GM12873 (cell line): ENCODE data around the gene LENG9.

ENCODE experiments used
- TF ChIP-seq, protein P1 (sequence below): IDR thresholded peaks from 2 replicates; pipeline ENCODE4 v1.5.1; 2012; ENCODE audit warnings: low read depth, mild to moderate bottlenecking, moderate library complexity, low read length, control low read depth; ENCODE audit not compliant: insufficient read depth; ENCODE audit errors: missing control alignments

Gene LENG9

DNA sequence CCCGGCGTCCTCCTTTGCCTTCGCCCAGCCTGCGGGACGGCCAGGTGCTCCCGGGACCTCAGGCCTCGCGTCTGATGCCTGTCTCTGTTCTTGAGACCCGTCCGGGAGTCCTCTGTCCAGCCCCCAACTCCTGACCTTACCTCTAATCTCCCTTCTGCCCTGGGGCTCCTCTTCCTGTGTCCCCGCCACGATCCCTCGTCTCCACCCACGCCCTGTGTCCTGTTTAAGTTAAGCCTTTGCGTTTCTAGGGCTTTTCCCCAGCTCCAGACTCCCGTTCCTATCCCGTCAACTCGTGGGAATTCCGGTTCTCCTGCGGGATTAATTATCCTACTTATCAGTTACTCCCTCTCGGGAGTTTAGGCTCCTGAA is 13.9 kb downstream of the LENG9 start:
- TF ChIP-seq, protein P1, sequence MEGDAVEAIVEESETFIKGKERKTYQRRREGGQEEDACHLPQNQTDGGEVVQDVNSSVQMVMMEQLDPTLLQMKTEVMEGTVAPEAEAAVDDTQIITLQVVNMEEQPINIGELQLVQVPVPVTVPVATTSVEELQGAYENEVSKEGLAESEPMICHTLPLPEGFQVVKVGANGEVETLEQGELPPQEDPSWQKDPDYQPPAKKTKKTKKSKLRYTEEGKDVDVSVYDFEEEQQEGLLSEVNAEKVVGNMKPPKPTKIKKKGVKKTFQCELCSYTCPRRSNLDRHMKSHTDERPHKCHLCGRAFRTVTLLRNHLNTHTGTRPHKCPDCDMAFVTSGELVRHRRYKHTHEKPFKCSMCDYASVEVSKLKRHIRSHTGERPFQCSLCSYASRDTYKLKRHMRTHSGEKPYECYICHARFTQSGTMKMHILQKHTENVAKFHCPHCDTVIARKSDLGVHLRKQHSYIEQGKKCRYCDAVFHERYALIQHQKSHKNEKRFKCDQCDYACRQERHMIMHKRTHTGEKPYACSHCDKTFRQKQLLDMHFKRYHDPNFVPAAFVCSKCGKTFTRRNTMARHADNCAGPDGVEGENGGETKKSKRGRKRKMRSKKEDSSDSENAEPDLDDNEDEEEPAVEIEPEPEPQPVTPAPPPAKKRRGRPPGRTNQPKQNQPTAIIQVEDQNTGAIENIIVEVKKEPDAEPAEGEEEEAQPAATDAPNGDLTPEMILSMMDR: no peak

DNA sequence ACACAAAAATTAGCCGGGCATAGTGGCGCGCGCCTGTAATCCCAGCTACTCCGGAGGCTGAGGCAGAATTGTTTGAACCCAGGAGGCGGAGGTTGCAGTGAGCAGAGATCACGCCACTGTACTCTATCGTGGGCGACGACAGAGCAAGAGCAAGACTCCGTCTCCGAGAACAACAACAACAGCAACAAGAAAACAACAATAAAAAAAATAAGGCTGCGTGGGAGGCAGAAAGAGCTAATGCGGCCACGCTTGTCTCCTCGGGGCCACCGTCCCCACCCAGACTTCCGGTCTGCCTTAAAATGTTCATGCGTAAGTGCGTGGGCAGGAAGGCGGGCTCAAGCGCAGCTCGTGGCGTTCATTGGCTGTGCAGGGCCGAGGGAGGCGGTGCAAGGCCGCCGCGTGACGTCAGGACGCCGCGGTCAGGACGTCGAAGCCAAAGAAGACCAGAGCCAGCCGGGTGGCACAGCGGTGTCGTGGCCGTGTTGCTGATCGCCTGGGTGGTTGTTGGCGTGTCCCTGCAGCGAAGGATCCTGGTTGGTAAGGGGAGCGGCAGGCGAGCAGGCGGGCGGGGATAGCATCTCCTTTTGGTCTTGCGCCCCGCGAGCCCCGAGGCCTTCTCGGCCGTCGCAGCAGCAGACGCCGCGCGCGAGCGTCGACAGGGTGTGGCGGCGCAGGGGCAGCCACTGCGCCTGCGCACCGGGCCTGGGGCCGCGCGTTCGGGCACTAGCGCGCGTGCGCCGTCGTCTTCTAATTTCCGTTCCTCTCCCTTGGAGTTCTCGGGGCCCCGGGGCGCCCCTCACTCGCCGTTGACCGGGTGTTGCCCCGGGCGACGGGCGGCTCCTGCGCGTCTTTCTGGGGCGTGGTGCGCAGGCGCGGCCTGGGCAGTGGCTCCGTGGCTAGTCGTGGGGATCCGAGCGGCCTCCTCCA is 14.5 kb downstream of the LENG9 start, which contains the start of gene LENG8:
TSS of gene LENG8 (plus strand) at position 426 of the 927 bp plus-strand sequence. CDS start 2,146 bp downstream, outside the sequence.
- TF ChIP-seq, protein P1: no peak

DNA sequence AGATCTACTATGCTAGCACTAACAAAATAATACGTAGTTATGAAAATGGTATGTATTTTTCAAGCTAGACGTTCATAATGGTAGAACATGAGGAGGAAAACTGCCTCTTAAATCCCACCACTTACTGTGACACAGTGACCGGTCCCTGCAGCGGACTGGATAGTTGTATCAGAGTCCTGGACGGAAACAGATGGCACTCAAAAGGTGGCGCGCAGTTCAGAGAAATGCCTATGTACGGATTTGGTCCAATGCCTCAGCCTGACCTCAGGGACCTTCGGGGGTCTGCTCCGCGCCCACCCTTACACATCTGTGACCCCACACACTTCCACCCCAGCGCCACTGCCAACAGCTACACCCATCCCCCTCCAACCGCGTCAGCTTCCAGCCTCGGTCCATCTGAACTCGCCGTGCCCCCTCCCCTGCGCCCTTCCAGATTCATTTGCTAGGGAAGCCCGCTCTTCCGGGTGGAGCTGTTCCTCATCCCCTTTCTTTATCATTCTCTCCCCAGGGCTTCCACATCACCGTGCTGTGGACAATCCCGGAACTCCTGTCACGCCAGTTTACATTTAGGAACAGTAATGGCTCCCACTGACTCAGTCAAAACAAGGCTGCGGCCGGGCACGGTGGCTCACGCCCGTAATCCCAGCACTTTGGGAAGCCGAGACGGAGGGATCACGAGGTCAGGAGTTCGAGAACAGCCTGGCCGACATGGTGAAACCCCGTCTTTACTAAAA is 15.4 kb downstream of the LENG9 start:
- TF ChIP-seq, protein P1: no peak

DNA sequence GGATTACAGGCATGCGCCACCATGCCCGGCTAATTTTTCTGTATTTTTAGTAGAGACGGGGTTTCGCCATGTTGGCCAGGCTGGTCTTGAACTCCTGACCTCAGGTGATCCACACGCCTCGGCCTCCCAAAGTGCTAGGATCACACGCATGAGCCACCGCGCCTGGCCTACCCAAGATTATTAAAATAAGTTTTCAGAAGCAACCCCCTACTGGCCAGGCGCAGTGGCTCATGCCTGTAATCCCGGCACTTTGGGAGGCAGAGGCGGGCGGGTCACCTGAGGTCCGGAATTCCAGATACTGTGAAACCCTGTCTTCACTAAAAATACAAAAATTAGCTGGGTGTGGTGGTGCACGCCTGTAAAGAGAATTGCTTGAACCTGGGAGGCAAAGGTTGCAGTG is 17.2 kb downstream of the LENG9 start:
- TF ChIP-seq, protein P1: peak; percentile 6

DNA sequence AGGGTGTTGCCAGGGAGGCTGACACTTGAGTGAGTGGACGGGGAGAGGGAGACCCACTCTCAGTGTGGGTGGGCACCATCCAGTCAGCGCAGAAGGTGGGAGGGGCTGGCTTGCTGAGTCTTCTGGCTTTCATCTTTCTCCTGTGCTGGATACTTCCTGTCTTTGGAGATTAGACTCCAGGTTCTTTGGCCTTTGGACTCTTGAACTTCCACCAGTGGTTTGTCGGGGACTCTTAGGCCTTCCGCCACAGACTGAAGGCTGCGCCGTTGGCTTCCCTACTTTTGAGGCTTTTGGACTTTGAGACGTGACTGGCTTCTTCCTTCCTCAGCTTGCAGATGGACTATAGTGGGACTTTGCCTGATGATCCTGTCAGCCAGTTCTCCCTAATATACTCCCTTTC is 18.8 kb downstream of the LENG9 start:
- TF ChIP-seq, protein P1: no peak

DNA sequence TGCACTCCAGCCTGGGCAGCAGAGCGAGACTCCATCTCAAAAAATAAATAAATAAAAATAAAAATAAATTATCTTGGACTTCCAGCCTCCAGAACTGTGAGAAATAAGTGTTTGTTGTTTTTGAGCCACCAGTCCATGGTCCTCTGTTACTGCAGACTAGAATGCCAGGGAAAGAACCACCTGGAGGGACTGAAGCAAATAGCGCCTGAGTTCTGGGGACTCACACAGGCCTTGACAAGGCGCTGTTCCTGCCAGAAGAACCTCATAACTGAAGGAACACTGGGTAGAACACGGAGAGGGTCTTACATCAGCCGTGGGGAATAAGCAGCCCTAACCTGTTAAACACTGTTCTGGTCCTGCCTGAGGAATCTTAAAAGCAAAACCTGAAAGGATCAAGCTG is 22.9 kb downstream of the LENG9 start:
- TF ChIP-seq, protein P1: no peak
